ENCODE results near the gene TSPAN17.

GRCh38 chr5:176665517-176665916, 18.2 kb downstream of the TSPAN17 start:
- TF ChIP-seq CTCF (conservative IDR thresholded peaks at IDR 0.05) (no peak), ZFX (IDR thresholded peaks at IDR 0.05) (no peak)
